ENCODE results near the gene FCAMR. TPM values are rescaled to one million over a fixed set of nuclear protein-coding genes. Genes with fewer than 3 reads are reported as not detected.
A peak's percentile ranks its signal among the peaks of the same experiment; 100 is the strongest.

FCAMR gene
- total RNA-seq, 4 donors from 2014 or later = not detected

DNA sequence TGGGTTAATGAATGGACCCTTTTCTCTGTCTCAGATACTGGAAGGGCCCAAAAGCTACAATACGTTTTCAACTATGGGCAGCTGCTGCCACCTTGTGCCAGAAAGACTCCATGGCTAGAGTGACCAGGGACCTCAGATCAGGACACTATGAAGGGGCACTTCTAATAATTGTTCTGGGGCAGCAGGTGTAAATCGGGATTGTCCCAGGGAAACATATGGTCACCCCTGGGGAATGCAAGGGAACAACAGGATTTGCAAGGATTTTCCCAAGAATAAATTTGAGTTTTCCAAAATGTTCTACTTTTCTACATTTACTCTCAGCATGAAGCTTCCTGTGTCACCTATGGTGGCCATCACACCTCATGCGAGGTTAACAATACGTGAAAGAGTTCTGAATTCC lies 12.0 kb upstream of the FCAMR start:
- no peak overlapping the region for H3K4me3 ChIP-seq
- H3K27ac ChIP-seq = no peak overlapping the region
- no peaks in the 10 kb centered on the region for H3K9me3 ChIP-seq
- no peaks in the 10 kb centered on the region for H3K27me3 ChIP-seq
- H3K36me3 ChIP-seq = no peaks in the 10 kb centered on the region
- peak; percentile 46 to 52 for ATAC-seq
- DNase-seq = peak; percentile 11 to 19
- no peaks in the 10 kb centered on the region for H3K4me1 ChIP-seq
- TF ChIP-seq, protein P1, sequence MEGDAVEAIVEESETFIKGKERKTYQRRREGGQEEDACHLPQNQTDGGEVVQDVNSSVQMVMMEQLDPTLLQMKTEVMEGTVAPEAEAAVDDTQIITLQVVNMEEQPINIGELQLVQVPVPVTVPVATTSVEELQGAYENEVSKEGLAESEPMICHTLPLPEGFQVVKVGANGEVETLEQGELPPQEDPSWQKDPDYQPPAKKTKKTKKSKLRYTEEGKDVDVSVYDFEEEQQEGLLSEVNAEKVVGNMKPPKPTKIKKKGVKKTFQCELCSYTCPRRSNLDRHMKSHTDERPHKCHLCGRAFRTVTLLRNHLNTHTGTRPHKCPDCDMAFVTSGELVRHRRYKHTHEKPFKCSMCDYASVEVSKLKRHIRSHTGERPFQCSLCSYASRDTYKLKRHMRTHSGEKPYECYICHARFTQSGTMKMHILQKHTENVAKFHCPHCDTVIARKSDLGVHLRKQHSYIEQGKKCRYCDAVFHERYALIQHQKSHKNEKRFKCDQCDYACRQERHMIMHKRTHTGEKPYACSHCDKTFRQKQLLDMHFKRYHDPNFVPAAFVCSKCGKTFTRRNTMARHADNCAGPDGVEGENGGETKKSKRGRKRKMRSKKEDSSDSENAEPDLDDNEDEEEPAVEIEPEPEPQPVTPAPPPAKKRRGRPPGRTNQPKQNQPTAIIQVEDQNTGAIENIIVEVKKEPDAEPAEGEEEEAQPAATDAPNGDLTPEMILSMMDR (IDR thresholded peaks at IDR 0.05 in 4 of 5, conservative IDR thresholded peaks at IDR 0.05 in 1 of 5) = peak in 3 of 5 experiments; percentile 42 to 52 (median 44)
- TF ChIP-seq POLR2A (IDR thresholded peaks at IDR 0.05) = no peak
- intact Hi-C loops (cut with DNase I; ENCODE audit: low total_unique reads) = loop anchor here (5.0 kb wide), 1 partner anchor 350 kb away; no protein-coding TSS in a partner anchor
- in situ Hi-C loops (cut with MboI; ENCODE audit: low sequenced_read_pairs in 4 of 4) = no loop called here

DNA sequence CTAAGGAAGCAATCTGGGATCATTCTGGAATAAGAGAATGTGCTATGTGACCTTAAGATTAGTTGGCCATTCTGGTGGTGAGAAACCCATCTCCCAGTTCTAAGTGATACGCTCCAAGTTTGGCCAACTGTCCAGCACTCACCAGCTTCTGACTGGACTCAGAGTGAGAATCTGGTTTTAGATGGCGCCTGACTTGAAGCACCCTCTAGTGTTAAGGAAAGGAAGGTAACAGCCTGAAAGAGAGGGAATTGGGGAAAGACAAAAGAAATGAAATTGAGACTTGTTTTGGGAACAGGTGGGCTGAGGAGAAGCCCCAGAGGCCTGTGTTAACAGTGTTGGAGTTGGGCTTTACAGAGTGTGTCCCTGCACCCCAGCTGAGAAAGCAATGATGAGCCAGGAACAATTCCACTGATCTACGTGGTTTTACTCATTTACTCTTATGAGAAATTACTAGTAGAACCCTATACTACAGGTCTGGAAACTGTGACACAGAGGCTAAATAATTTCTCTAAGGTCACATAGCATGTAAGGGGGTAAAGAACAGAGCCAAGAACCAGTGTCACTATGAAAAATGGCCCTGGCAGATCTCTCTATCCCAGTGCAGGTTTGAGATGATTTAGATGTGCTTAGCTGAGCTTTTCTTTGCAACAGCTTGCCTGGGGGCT lies 9.3 kb upstream of the FCAMR start:
- Histone ChIP-seq H3K9me3 (no peaks in the 10 kb centered on the region), H3K36me3 (no peaks in the 10 kb centered on the region), H3K4me3 (no peak overlapping the region), H3K27me3 (no peaks in the 10 kb centered on the region), H3K4me1 (no peaks in the 10 kb centered on the region), H3K27ac (no peak overlapping the region)
- DNase-seq = no peak
- no peak for ATAC-seq
- TF ChIP-seq, protein P1 (IDR thresholded peaks at IDR 0.05 in 4 of 5, conservative IDR thresholded peaks at IDR 0.05 in 1 of 5) = no peak
- TF ChIP-seq POLR2A (IDR thresholded peaks at IDR 0.05) = no peak
- in situ Hi-C loops (cut with MboI; ENCODE audit: low sequenced_read_pairs in 4 of 4) = no loop called here
- intact Hi-C loops (cut with DNase I; ENCODE audit: low total_unique reads) = loop anchor here (5.0 kb wide), 1 partner anchor 347 kb away; no protein-coding TSS in a partner anchor

DNA sequence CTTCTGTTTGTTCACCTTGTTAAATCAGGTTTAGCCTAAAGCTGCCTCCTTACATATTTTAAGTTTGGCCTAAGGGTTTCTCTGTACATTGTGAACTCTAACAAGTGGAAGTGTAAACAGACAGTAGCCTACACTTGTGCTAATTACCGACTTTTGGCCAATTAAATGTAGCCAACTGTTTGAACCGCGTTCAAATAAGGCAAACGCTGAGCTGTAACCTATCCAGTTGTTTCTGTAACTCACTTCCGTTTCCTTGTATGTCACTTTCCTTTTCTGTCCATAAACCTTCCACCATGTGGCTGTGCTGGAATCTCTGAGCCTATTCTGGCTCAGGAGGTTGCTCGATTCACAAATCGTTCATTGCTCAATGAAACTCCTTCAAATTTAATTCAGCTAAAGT lies 8.0 kb upstream of the FCAMR start:
- Histone ChIP-seq H3K4me1 (no peaks in the 10 kb centered on the region), H3K36me3 (no peaks in the 10 kb centered on the region), H3K27me3 (no peaks in the 10 kb centered on the region), H3K27ac (no peak overlapping the region), H3K9me3 (no peaks in the 10 kb centered on the region), H3K4me3 (no peak overlapping the region)
- intact Hi-C loops (cut with DNase I; ENCODE audit: low total_unique reads) (no loop called here), in situ Hi-C loops (cut with MboI; ENCODE audit: low sequenced_read_pairs in 4 of 4) (no loop called here)
- TF ChIP-seq POLR2A (IDR thresholded peaks at IDR 0.05) = no peak
- TF ChIP-seq, protein P1 (IDR thresholded peaks at IDR 0.05 in 4 of 5, conservative IDR thresholded peaks at IDR 0.05 in 1 of 5) = no peak
- no peak for DNase-seq
- no peak for ATAC-seq

DNA sequence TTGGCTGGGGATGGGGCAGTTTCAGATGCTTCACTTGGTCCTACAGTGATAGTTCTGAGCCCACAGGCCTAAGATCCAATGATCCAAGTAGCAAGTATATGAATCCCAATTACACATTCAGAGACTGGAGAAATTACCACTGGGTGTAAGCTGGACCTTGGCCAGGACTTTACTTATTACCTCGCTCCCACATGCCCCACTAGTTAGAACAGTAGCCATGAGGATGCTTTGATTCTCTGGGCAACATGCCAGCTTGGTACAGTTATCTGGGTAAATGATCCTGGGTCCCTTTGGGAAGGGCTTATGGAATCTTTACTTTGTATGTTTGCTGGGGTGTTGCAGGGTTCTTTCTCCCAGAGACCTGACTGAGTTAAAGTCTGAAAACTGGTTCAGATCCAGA lies 5.0 kb upstream of the FCAMR start:
- no peaks in the 10 kb centered on the region for H3K27me3 ChIP-seq
- no peaks in the 10 kb centered on the region for H3K36me3 ChIP-seq
- TF ChIP-seq POLR2A (IDR thresholded peaks at IDR 0.05) = no peak
- TF ChIP-seq, protein P1 (IDR thresholded peaks at IDR 0.05 in 4 of 5, conservative IDR thresholded peaks at IDR 0.05 in 1 of 5) = no peak
- ATAC-seq (no peak), DNase-seq (no peak)
- H3K4me1 ChIP-seq = no peaks in the 10 kb centered on the region
- intact Hi-C loops (cut with DNase I; ENCODE audit: low total_unique reads) = no loop called here
- in situ Hi-C loops (cut with MboI; ENCODE audit: low sequenced_read_pairs in 4 of 4) = no loop called here
- no peaks in the 10 kb centered on the region for H3K9me3 ChIP-seq
- no peak overlapping the region for H3K27ac ChIP-seq
- H3K4me3 ChIP-seq = no peak overlapping the region

DNA sequence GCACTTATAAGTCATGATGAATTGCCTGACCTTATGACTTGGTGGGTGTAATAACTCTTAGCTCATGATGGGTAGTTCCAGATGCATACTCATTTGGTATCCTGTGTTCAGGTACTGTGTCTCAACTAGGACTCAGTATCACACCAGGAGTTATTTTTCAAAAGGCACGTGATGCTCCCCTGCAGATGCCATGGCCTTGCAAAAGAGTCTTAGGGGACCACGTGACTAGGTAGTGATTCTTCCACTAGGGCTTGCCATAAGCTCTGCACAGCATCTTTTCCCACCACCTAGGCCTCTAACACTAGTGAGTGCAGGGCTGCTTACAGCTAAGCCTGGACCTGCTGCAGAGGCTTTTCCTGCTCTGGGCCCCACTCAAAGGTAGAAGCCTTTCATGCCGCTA lies 3.9 kb upstream of the FCAMR start:
- Histone ChIP-seq H3K27ac (no peak overlapping the region), H3K36me3 (no peaks in the 10 kb centered on the region), H3K4me1 (no peaks in the 10 kb centered on the region), H3K4me3 (no peak overlapping the region), H3K9me3 (no peaks in the 10 kb centered on the region), H3K27me3 (no peaks in the 10 kb centered on the region)
- in situ Hi-C loops (cut with MboI; ENCODE audit: low sequenced_read_pairs in 4 of 4) (no loop called here), intact Hi-C loops (cut with DNase I; ENCODE audit: low total_unique reads) (no loop called here)
- DNase-seq (no peak), ATAC-seq (no peak)
- TF ChIP-seq, protein P1 (IDR thresholded peaks at IDR 0.05 in 4 of 5, conservative IDR thresholded peaks at IDR 0.05 in 1 of 5) = no peak
- no peak for TF ChIP-seq POLR2A (IDR thresholded peaks at IDR 0.05)

Measured in gastrocnemius medialis (tissue), 4 donors.